Heart right ventricle (tissue), 16 donors: ENCODE results near the gene PLPPR5. TPM values are rescaled to one million over a fixed set of nuclear protein-coding genes. Genes with fewer than 3 reads are reported as not detected.

Source experiments
- ATAC-seq, 8 donors: fragments of 200-7000 bp; cut with Tn5 transposase; one replicate each; pipeline ENCODE4 v1.9.1; 2020; ENCODE audit warnings: mild to moderate bottlenecking in 8 of 8, moderate library complexity in 8 of 8, moderate number of reproducible peaks in 1 of 8
- DNase-seq, 2 donors: peaks; one replicate each; pipeline ENCODE4 v3.0.0-alpha.2; 2020
- H3K27ac ChIP-seq, 10 donors: fragments of 200-600 bp; sonication (generic) in 2 of 10; one replicate each; pipeline versions ENCODE4 v1.5.0 to v1.8.0; 2020 to 2022; ENCODE audit warnings: mild to moderate bottlenecking in 3 of 10
- H3K27me3 ChIP-seq, 7 donors: fragments of 200-600 bp; one replicate each; pipeline ENCODE4 v1.8.0; 2021 to 2022; ENCODE audit warnings: mild to moderate bottlenecking in 2 of 7
- H3K36me3 ChIP-seq, 9 donors: fragments of 200-600 bp; sonication (generic) in 1 of 9; one replicate each; pipeline versions ENCODE4 v1.5.0 to v1.8.0; 2020 to 2022; ENCODE audit warnings: mild to moderate bottlenecking in 2 of 9
- H3K4me1 ChIP-seq, 9 donors: fragments of 200-600 bp; sonication (generic) in 1 of 9; one replicate each; pipeline versions ENCODE4 v1.5.0 to v1.8.0; 2020 to 2022; ENCODE audit warnings: mild to moderate bottlenecking in 4 of 9
- H3K4me3 ChIP-seq, 10 donors: fragments of 200-600 bp; sonication (generic) in 2 of 10; one replicate each; pipeline versions ENCODE4 v1.5.0 to v1.8.0; 2020 to 2022; ENCODE audit warnings: mild to moderate bottlenecking in 7 of 10, moderate library complexity in 2 of 10
- H3K9me3 ChIP-seq, 11 donors: fragments of 200-600 bp in 10 of 11; sonication (generic) in 2 of 11; one replicate each; pipeline versions ENCODE4 v1.5.0 to v1.8.0; 2013 to 2022; ENCODE audit warnings: mild to moderate bottlenecking in 2 of 11, control low read depth in 1 of 11, moderate library complexity in 1 of 11
- CTCF ChIP-seq, 9 donors: fragments of 200-600 bp; sonication (generic) in 2 of 9; IDR thresholded peaks; one replicate each; pipeline versions ENCODE4 v1.5.0 to v1.8.0; 2021 to 2022; ENCODE audit warnings: antibody characterized with exemption in 9 of 9, mild to moderate bottlenecking in 5 of 9, moderate library complexity in 1 of 9
- WGBS, 2 donors: extraction: QIAGEN DNeasy Blood & Tissue Kit; methylation state at CpG; one replicate each; pipeline ENCODE4 v1.1.7; 2013; ENCODE audit warnings: inconsistent platforms in 1 of 2; 5-methylcytosine and 5-hydroxymethylcytosine counted together
- intact Hi-C, 10 donors: fragments of 100-400 bp; cut with DNase I; formaldehyde crosslinking; loops; one replicate each; pipeline versions ENCODE4 v1.11.1 to v1.14.2; 2022
- polyA plus RNA-seq, 2 donors: library from polyadenylated mRNA; stranded (reverse); fragments of 200-250 nt; gene quantifications; one replicate each; pipeline ENCODE4 v1.2.3, GENCODE V29; 2013
- total RNA-seq, 10 donors: library from RNA; stranded (reverse); fragmentation: NEBNext Ultra II Directional in 3 of 10; extraction: Animal tissue kit (Norgen Biotek cat#: 25700) in 3 of 10; gene quantifications; one replicate each; pipeline versions ENCODE4 v1.2.1 to v1.2.4, GENCODE V29; 2021 to 2023
- donor health status: Arrhythmogenic right ventricular cardiomyopathy.
- donor health status: ischemic (EF 13 %, LVEDD 7.1; RV severe dilation, severe dysfunction).
- donor health status: healthy with polysubstance abuse.
- donor health status: DM: no; HTN: yes; CAD: no.
- donor health status: DM: no; HTN: no; CAD: no.
- donor health status: ischemic (EF 25% LVEDD 6.9; RV normal size, moderate dysfunction).
- donor health status: ischemic (EF 25% LVEDD 5.7; RV mildly dilated, moderate dysfunction).
- donor health status: healthy.
- donor health status: DM: yes; HTN: yes; CAD: no.
- donor health status: Ischemic cardiomyopathy.
- donor health status: ischemic (EF 35%, LVEDD 5.7; RV mildly dilated, moderate dysfunction).
- donor health status: nonischemic (EF 11% LVEDD 7.7; RV severe dilation, severe dysfunction).
- donor health status: DM: yes; HTN: yes; CAD: no.
- donor health status: PGD.
- donor health status: ischemic (EF 29% LVEDD 5.4; RV normal size, mild dysfunction).
- donor health status: nonischemic (EF 23%, LVEDD 6.1; RV moderate dilation, normal function).

Gene PLPPR5
- total and polyA plus RNA-seq, 12 donors, result 0.08 TPM; not detected in 11

DNA sequence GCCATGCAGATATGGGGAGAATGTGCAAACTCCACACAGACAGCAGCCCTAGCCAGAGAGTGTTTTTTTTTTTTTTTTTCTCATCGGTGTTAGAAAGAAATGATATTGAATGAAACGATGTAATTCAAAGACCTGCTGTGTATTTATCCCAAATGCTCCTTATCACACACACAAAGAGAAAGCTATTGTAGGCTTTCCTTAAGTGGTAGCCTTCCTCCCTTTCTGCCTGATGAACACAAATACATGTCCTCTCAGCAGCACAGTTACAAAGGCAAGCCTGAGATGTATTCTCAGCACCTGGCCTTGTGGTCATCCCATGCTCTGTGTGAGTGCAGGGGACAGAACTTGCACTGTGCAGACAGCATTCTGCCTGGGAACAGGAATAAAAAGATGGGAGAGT is 93.8 kb downstream of the PLPPR5 start:
- intact Hi-C loops, result loop anchor here in 1 of 10 donors (10.0 kb wide), 1 partner anchor 54 kb away; no protein-coding TSS in a partner anchor
- H3K4me3 ChIP-seq, result no peak overlapping the region
- H3K27me3 ChIP-seq, result peaks cover 0 to 4% (median 0%) of the 10 kb centered on the region in 7 donors
- no peaks in the 10 kb centered on the region for H3K36me3 ChIP-seq
- 80 to 81% methylated on average over 2 of the region's 2 CpGs for WGBS, 2 donors
- H3K9me3 ChIP-seq, result no peaks in the 10 kb centered on the region
- no peak for TF ChIP-seq CTCF (IDR thresholded peaks at IDR 0.05)
- DNase-seq (no peak), ATAC-seq (no peak)
- no peaks in the 10 kb centered on the region for H3K4me1 ChIP-seq
- no peak overlapping the region for H3K27ac ChIP-seq

DNA sequence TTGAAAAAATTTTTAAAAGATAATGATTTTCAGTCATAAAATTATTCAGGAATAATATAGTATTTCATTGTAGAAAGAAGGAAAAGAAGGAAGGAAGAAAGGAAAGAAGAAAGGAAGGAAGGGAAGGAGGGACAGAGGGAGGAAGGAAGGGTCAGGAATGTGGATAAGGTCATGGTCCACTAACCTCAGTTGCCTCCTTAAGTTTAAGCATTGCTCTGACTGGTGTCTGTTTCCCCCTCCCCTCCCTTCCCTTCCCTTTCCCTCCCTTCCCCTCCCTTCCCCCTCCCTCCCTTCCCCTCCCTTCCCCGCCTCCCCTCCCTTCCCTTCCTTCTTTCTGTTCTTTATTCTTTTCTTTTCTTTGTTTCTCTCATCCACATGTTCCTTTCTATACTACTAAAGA is 95.7 kb downstream of the PLPPR5 start:
- no peaks in the 10 kb centered on the region for H3K9me3 ChIP-seq
- H3K4me3 ChIP-seq, result no peak overlapping the region
- H3K36me3 ChIP-seq, result no peaks in the 10 kb centered on the region
- peaks cover 0 to 4% (median 0%) of the 10 kb centered on the region in 7 donors for H3K27me3 ChIP-seq
- no peak for DNase-seq
- WGBS, 2 donors, result 100% methylated on average over 1 of the region's 1 CpG
- TF ChIP-seq CTCF (IDR thresholded peaks at IDR 0.05), result no peak
- no peak overlapping the region for H3K27ac ChIP-seq
- ATAC-seq, result no peak
- no peaks in the 10 kb centered on the region for H3K4me1 ChIP-seq
- intact Hi-C loops, result no loop called here

GRCh38 chr1:98906809-98907208 is 97.9 kb downstream of the PLPPR5 start:
- ATAC-seq (no peak), DNase-seq (no peak)
- H3K27me3 ChIP-seq, result peaks cover 0 to 4% (median 0%) of the 10 kb centered on the region in 7 donors
- WGBS, 2 donors, result 70 to 97% methylated on average over 2 of the region's 2 CpGs
- H3K9me3 ChIP-seq, result no peaks in the 10 kb centered on the region
- H3K4me3 ChIP-seq, result no peak overlapping the region
- H3K27ac ChIP-seq, result no peak overlapping the region
- TF ChIP-seq CTCF (IDR thresholded peaks at IDR 0.05), result no peak
- no peaks in the 10 kb centered on the region for H3K4me1 ChIP-seq
- intact Hi-C loops, result no loop called here
- no peaks in the 10 kb centered on the region for H3K36me3 ChIP-seq

DNA sequence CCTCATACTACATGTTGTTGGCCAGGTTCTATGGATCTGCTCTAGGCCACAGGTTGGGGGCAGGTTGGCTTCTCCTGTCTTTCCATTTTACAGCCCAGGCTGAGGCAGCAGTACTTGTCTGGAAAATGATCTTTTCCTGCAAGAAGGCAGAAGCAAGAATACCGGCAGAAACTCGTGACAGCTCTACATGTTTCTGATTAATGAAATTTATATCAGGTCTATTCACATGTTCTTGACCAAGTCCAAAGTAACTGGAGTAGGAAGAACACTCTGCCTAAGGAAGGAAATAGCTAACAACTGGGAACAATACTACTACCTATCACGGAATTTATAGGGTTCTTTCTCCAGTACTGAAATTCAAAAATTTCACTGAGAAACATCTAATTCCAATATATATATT is 98.3 kb downstream of the PLPPR5 start:
- H3K36me3 ChIP-seq, result no peaks in the 10 kb centered on the region
- WGBS, 2 donors, result 80 to 81% methylated on average over 3 of the region's 3 CpGs
- no peak for TF ChIP-seq CTCF (IDR thresholded peaks at IDR 0.05)
- intact Hi-C loops, result no loop called here
- DNase-seq (no peak), ATAC-seq (no peak)
- no peak overlapping the region for H3K4me3 ChIP-seq
- no peaks in the 10 kb centered on the region for H3K9me3 ChIP-seq
- H3K27me3 ChIP-seq, result peaks cover 0 to 4% (median 0%) of the 10 kb centered on the region in 7 donors
- no peak overlapping the region for H3K27ac ChIP-seq
- no peaks in the 10 kb centered on the region for H3K4me1 ChIP-seq
